ENCODE data around the gene PCGF2. TPM values are rescaled to one million over a fixed set of nuclear protein-coding genes. Genes with fewer than 3 reads are reported as not detected.

The PCGF2 gene
- total and polyA plus RNA-seq, 2 of the 8 experiments (the other 6 are each of a cell fraction or from before 2014, with no cell fraction given): 42.1 to 93.3 TPM

DNA sequence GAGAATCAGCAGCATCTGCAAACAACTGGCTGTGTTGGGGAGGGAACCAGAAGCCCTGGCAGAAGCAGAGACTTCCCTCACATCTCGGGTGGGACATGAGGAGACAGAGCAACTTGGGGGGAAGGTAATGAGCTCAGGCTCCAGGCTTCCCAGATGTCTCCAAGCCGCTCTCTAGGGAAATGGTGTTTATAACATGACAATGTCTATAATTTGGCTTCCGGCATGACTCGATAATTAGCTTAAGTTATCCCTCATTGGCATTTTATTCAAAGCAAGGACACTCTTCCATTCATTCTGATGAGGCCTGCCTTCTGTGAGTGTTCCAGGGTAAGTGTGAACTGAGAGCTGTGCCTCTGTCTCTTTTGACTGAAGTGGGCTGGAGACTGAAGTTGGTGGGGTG is 57.8 kb downstream of the PCGF2 start:
- H3K9ac ChIP-seq (replicated peaks in 1 of 4; ENCODE audit: extremely low read depth in 1 of 4, low read depth in 3 of 4, low read length in 3 of 4): no peak overlapping the region
- H4K8ac ChIP-seq (ENCODE audit: extremely low read depth, insufficient read depth, low read length): no peak overlapping the region
- H3K23me2 ChIP-seq (ENCODE audit: low read depth, low read length): no peaks in the 10 kb centered on the region
- H3K56ac ChIP-seq (replicated peaks; ENCODE audit: insufficient read length, low read depth, low read length): no peak overlapping the region
- H2BK5ac ChIP-seq (ENCODE audit: low read depth, low read length): no peak overlapping the region
- H4K20me1 ChIP-seq (replicated peaks in 1 of 2; ENCODE audit: control insufficient read depth in 1 of 2, insufficient read depth in 2 of 2, low read length in 2 of 2): no peaks in the 10 kb centered on the region
- ChIA-PET POLR2A (ENCODE audit: partially characterized antibody) (interaction anchor here (1.0 to 2.2 kb wide), 3 partner anchors 11 to 18 kb away, joined by 3 to 6 read pairs (median 5); no protein-coding TSS in a partner anchor), CTCF (ENCODE audit: partially characterized antibody) (interaction anchor here (0.7 to 9.6 kb wide), 11 partner anchors 9 to 71 kb away, joined by 3 to 141 read pairs (median 5); partner anchors contain the start of gene EPOP)
- DNase-seq (ENCODE audit: low read depth in 1 of 2, low spot score in 2 of 2) (no peak), FAIRE-seq (no peak)
- peaks cover 0 to 11% (median 6%) of the 10 kb centered on the region in 4 experiments; a peak in 2 of 7 replicates for H3K27me3 ChIP-seq (replicated peaks in 1 of 4; ENCODE audit: control insufficient read depth in 3 of 4, extremely low read depth in 1 of 4, insufficient read depth in 3 of 4, low read length in 3 of 4)
- no peak overlapping the region for H3K18ac ChIP-seq (ENCODE audit: extremely low read depth, low read length)
- no peak overlapping the region for H2BK15ac ChIP-seq (ENCODE audit: low read length)
- no peaks in the 10 kb centered on the region for H3K79me1 ChIP-seq (ENCODE audit: low read depth, low read length)
- 91% methylated on average over 4 of the region's 4 CpGs; no CpG with 5 or more reads in 1 of the 2 experiments for WGBS, 2 experiments (ENCODE audit: extremely low coverage in 1 of 2, insufficient coverage in 1 of 2, insufficient read length in 1 of 2, insufficient replicate concordance in 2 of 2, low coverage in 1 of 2, low lambda C conversion rate in 2 of 2, missing lambda C conversion rate in 1 of 2)
- TF ChIP-seq POLR2AphosphoS5 (IDR thresholded peaks at IDR 0.05; ENCODE audit: low read depth, low read length) (no peak), RBBP5 (IDR thresholded peaks at IDR 0.05; ENCODE audit: borderline replicate concordance, low read depth, low read length) (no peak), SP4 (IDR thresholded peaks at IDR 0.05; ENCODE audit: low read length) (no peak), SUZ12 (IDR thresholded peaks at IDR 0.05; ENCODE audit: low read length) (no peak), CHD1 (IDR thresholded peaks at IDR 0.05; ENCODE audit: low read depth, low read length) (no peak), RAD21 (IDR thresholded peaks at IDR 0.05 in 1 of 2, conservative IDR thresholded peaks at IDR 0.05 in 1 of 2; ENCODE audit: low read depth in 2 of 2, low read length in 2 of 2) (no peak), SP2 (IDR thresholded peaks at IDR 0.05; ENCODE audit: low read length) (no peak)
- H3K9me3 ChIP-seq (ENCODE audit: insufficient read depth in 2 of 2, low read depth in 1 of 2, low read length in 1 of 2): no peaks in the 10 kb centered on the region
- H3K4ac ChIP-seq (replicated peaks; ENCODE audit: insufficient read length, low read depth, low read length): no peak overlapping the region
- H4K5ac ChIP-seq (ENCODE audit: insufficient read length, low read depth, low read length): no peak overlapping the region
- H3K4me1 ChIP-seq (replicated peaks in 1 of 4; ENCODE audit: control insufficient read depth in 3 of 4, insufficient read depth in 4 of 4, low read length in 3 of 4): no peaks in the 10 kb centered on the region
- no peak overlapping the region for H3K23ac ChIP-seq (ENCODE audit: insufficient read length)
- H2BK12ac ChIP-seq (ENCODE audit: low read depth, low read length): no peak overlapping the region
- H3K4me3 ChIP-seq (ENCODE audit: extremely low read depth in 1 of 4, insufficient read depth in 2 of 4, low read depth in 3 of 4, low read length in 4 of 4): no peak overlapping the region
- H3K27ac ChIP-seq (ENCODE audit: low read depth, low read length): no peak overlapping the region
- no peaks in the 10 kb centered on the region for H3K79me2 ChIP-seq (ENCODE audit: control insufficient read depth in 1 of 2, insufficient read depth in 2 of 2, low read length in 2 of 2)
- no peak overlapping the region for H2AFZ ChIP-seq (ENCODE audit: low read length)
- no peak overlapping the region for H2AK5ac ChIP-seq (ENCODE audit: low read depth, low read length)
- no peak overlapping the region for H3K4me2 ChIP-seq (ENCODE audit: insufficient read depth in 1 of 2, low read depth in 2 of 2, low read length in 2 of 2)
- no peak overlapping the region for H4K91ac ChIP-seq (replicated peaks; ENCODE audit: insufficient read length, low read length)
- H3K14ac ChIP-seq (ENCODE audit: insufficient read length): no peak overlapping the region
- H2BK120ac ChIP-seq (replicated peaks; ENCODE audit: low read depth, low read length): no peak overlapping the region
- no peaks in the 10 kb centered on the region for H3K36me3 ChIP-seq (ENCODE audit: control insufficient read depth in 2 of 4, insufficient read depth in 4 of 4, low read length in 3 of 4)
- H2BK20ac ChIP-seq (ENCODE audit: low read length): no peak overlapping the region
